DMS53 (cell line): Measurements from ENCODE around the gene L3MBTL2.

ENCODE experiments used
- DNase-seq: peaks from one replicate; lab custom pipeline; 2025; lab: John Stamatoyannopoulos, UW

Gene L3MBTL2

GRCh38 chr22:41215409-41215808 is 10.3 kb downstream of the L3MBTL2 start:
- no peak for DNase-seq

- no peak for DNase-seq
These were observed 10.8 kb downstream of the L3MBTL2 start for GRCh38 chr22:41215926-41216325.

GRCh38 chr22:41216984-41217383 is 11.9 kb downstream of the L3MBTL2 start:
- peak; percentile 90 for DNase-seq

GRCh38 chr22:41217553-41218157 is 12.5 kb downstream of the L3MBTL2 start:
- peak; percentile 86 for DNase-seq

GRCh38 chr22:41222846-41223507 is 17.9 kb downstream of the L3MBTL2 start:
- no peak for DNase-seq

GRCh38 chr22:41223535-41223934 is 18.4 kb downstream of the L3MBTL2 start:
- DNase-seq, result no peak

GRCh38 chr22:41226723-41227655 is 21.9 kb downstream of the L3MBTL2 start:
- DNase-seq, result no peak

- no peak for DNase-seq
These were observed 24.1 kb downstream of the L3MBTL2 start for GRCh38 chr22:41229215-41229614.

GRCh38 chr22:41229730-41230400 is 24.8 kb downstream of the L3MBTL2 start:
- no peak for DNase-seq

GRCh38 chr22:41230401-41230785 is 25.3 kb downstream of the L3MBTL2 start:
- no peak for DNase-seq

- no peak for DNase-seq
These were observed 26.3 kb downstream of the L3MBTL2 start for GRCh38 chr22:41231369-41231768.

GRCh38 chr22:41234815-41235695 is 29.9 kb downstream of the L3MBTL2 start:
- no peak for DNase-seq

GRCh38 chr22:41237036-41237706 is 32.1 kb downstream of the L3MBTL2 start:
- DNase-seq, result no peak

- peak; percentile 88 for DNase-seq
These were observed 32.8 kb downstream of the L3MBTL2 start for GRCh38 chr22:41237707-41238569.

GRCh38 chr22:41238570-41239442 is 33.7 kb downstream of the L3MBTL2 start:
- DNase-seq, result no peak

- peak; percentile 41 for DNase-seq
These were observed 34.5 kb downstream of the L3MBTL2 start for GRCh38 chr22:41239443-41240128.

GRCh38 chr22:41240377-41241132 is 35.4 kb downstream of the L3MBTL2 start, which contains the start of gene CHADL:
Gene CHADL (minus strand): TSS chr22:41240931. CDS start chr22:41240881, 50 bp downstream.
- peak; percentile 14 for DNase-seq
